Mammary epithelial cell (primary cell): Measurements from ENCODE around the gene TBR1.

ENCODE experiments used
- EZH2 ChIP-seq: IDR thresholded peaks from 2 replicates; pipeline ENCODE4 v1.6.1; 2012; ENCODE audit warnings: low read length, inconsistent platforms, borderline replicate concordance
- TF ChIP-seq, protein P1 (sequence below), 2 donors: IDR thresholded peaks in 1 of 2; conservative IDR thresholded peaks in 1 of 2; 2 replicates each; pipeline ENCODE4 v1.5.1; 2011 to 2012; ENCODE audit warnings: inconsistent platforms in 2 of 2, low read length in 2 of 2, mild to moderate bottlenecking in 2 of 2, control low read depth in 1 of 2, low read depth in 1 of 2; ENCODE audit not compliant: insufficient read depth in 1 of 2; ENCODE audit errors: extremely low read depth in 1 of 2

GRCh38 chr2:161415034-161415986, 787 bp upstream of the TBR1 start:
- TF ChIP-seq, protein P1, sequence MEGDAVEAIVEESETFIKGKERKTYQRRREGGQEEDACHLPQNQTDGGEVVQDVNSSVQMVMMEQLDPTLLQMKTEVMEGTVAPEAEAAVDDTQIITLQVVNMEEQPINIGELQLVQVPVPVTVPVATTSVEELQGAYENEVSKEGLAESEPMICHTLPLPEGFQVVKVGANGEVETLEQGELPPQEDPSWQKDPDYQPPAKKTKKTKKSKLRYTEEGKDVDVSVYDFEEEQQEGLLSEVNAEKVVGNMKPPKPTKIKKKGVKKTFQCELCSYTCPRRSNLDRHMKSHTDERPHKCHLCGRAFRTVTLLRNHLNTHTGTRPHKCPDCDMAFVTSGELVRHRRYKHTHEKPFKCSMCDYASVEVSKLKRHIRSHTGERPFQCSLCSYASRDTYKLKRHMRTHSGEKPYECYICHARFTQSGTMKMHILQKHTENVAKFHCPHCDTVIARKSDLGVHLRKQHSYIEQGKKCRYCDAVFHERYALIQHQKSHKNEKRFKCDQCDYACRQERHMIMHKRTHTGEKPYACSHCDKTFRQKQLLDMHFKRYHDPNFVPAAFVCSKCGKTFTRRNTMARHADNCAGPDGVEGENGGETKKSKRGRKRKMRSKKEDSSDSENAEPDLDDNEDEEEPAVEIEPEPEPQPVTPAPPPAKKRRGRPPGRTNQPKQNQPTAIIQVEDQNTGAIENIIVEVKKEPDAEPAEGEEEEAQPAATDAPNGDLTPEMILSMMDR (conservative IDR thresholded peaks at IDR 0.05 in 1 of 2, IDR thresholded peaks at IDR 0.05 in 1 of 2; ENCODE audit: extremely low read depth in 1 of 2, insufficient read depth in 1 of 2, low read depth in 1 of 2, low read length in 2 of 2): no peak
- peak; percentile 67 for TF ChIP-seq EZH2
